Loucy (cell line): Measurements from ENCODE around the gene DHRS7B.
"Not testable (repeated sequence)": the region's sequence is repeated elsewhere in the genome, so short reads cannot be mapped to it uniquely, and the experiment has no call there.

ENCODE experiments used
- H2AFZ ChIP-seq: fragments of 200-600 bp; sonication (generic); 2 replicates; pipeline ENCODE4 v1.6.0; 2016; ENCODE audit warnings: antibody characterized with exemption, mild to moderate bottlenecking, low read length, moderate library complexity
- H3F3A ChIP-seq: fragments of 200-600 bp; 2 replicates; pipeline ENCODE4 v1.6.0; 2016; ENCODE audit warnings: antibody characterized with exemption, low read depth, mild to moderate bottlenecking
- H3K27me3 ChIP-seq: fragments of 200-600 bp; sonication (generic); 2 replicates; pipeline ENCODE4 v1.6.1; 2014; ENCODE audit warnings: low read length, mild to moderate bottlenecking; ENCODE audit not compliant: insufficient read depth, poor library complexity, severe bottlenecking
- H3K36me3 ChIP-seq: fragments of 200-600 bp; sonication (generic); 2 replicates; pipeline ENCODE4 v1.6.1; 2016; ENCODE audit warnings: low read length; ENCODE audit not compliant: insufficient read depth
- H3K4me1 ChIP-seq: fragments of 200-600 bp; sonication (generic); 2 replicates; pipeline ENCODE4 v1.5.1; 2014; ENCODE audit warnings: low read length, mild to moderate bottlenecking; ENCODE audit not compliant: insufficient read depth, poor library complexity, severe bottlenecking
- H3K4me2 ChIP-seq: fragments of 200-600 bp; sonication (generic); 2 replicates; pipeline ENCODE4 v1.6.0; 2014; ENCODE audit warnings: antibody characterized with exemption, low read length, low read depth, mild to moderate bottlenecking; ENCODE audit not compliant: poor library complexity, severe bottlenecking
- H3K4me3 ChIP-seq: fragments of 200-600 bp; sonication (generic); 2 replicates; pipeline ENCODE4 v1.5.1; 2014; ENCODE audit warnings: low read length, mild to moderate bottlenecking, mixed read lengths; ENCODE audit not compliant: poor library complexity, severe bottlenecking
- H3K79me2 ChIP-seq: fragments of 200-600 bp; sonication (generic); 2 replicates; pipeline ENCODE4 v1.6.1; 2014; ENCODE audit warnings: low read length; ENCODE audit not compliant: insufficient read depth
- H3K9ac ChIP-seq: fragments of 200-600 bp; sonication (generic); 2 replicates; pipeline ENCODE4 v1.6.0; 2014; ENCODE audit warnings: mild to moderate bottlenecking, low read depth, low read length, moderate library complexity; ENCODE audit not compliant: poor library complexity, severe bottlenecking
- H3K9me2 ChIP-seq: fragments of 200-600 bp; sonication (generic); replicated peaks from 2 replicates; pipeline ENCODE4 v1.6.1; 2016; ENCODE audit warnings: low read depth, low read length, mixed read lengths
- H3K9me3 ChIP-seq: fragments of 200-600 bp; sonication (generic); 2 replicates; pipeline ENCODE4 v1.6.1; 2014; ENCODE audit warnings: mild to moderate bottlenecking, antibody characterized with exemption, low read length, low read depth; ENCODE audit not compliant: insufficient read depth
- H4K20me1 ChIP-seq: fragments of 200-600 bp; sonication (generic); 2 replicates; pipeline ENCODE4 v1.6.0; 2014; ENCODE audit warnings: antibody characterized with exemption, low read length, mild to moderate bottlenecking; ENCODE audit not compliant: insufficient read depth, poor library complexity, severe bottlenecking
- CTCF ChIP-seq: fragments of 200-600 bp; sonication (generic); conservative IDR thresholded peaks from 2 replicates; pipeline ENCODE4 v1.5.1; 2014; ENCODE audit warnings: mild to moderate bottlenecking, antibody characterized with exemption, low read length
- EZH2phosphoT487 ChIP-seq: fragments of 200-600 bp; IDR thresholded peaks from 2 replicates; pipeline ENCODE4 v1.6.1; 2018; ENCODE audit warnings: antibody characterized with exemption, mild to moderate bottlenecking, moderate library complexity, borderline replicate concordance

The DHRS7B gene

GRCh38 chr17:21105064-21105894 is 21.5 kb upstream of the DHRS7B start:
- TF ChIP-seq CTCF = no peak
- TF ChIP-seq EZH2phosphoT487 = no peak
- no peaks in the 10 kb centered on the region for H4K20me1 ChIP-seq
- no peak overlapping the region for H3K4me3 ChIP-seq
- no peaks in the 10 kb centered on the region for H3K4me1 ChIP-seq
- H3K9ac ChIP-seq = no peak overlapping the region
- H3K4me2 ChIP-seq = no peak overlapping the region
- no peaks in the 10 kb centered on the region for H3F3A ChIP-seq
- no peaks in the 10 kb centered on the region for H3K9me3 ChIP-seq
- H3K27me3 ChIP-seq = no peaks in the 10 kb centered on the region
- no peak overlapping the region for H2AFZ ChIP-seq
- H3K9me2 ChIP-seq = no peaks in the 10 kb centered on the region
- H3K36me3 ChIP-seq = no peaks in the 10 kb centered on the region
- H3K79me2 ChIP-seq = no peaks in the 10 kb centered on the region

- Histone ChIP-seq H3F3A (no peaks in the 10 kb centered on the region), H4K20me1 (no peaks in the 10 kb centered on the region), H3K4me3 (no peak overlapping the region), H2AFZ (no peak overlapping the region), H3K4me1 (no peaks in the 10 kb centered on the region), H3K27me3 (no peaks in the 10 kb centered on the region), H3K9me2 (no peaks in the 10 kb centered on the region), H3K9me3 (no peaks in the 10 kb centered on the region), H3K9ac (no peak overlapping the region), H3K79me2 (no peaks in the 10 kb centered on the region), H3K36me3 (no peaks in the 10 kb centered on the region), H3K4me2 (no peak overlapping the region)
- TF ChIP-seq CTCF = no peak
- no peak for TF ChIP-seq EZH2phosphoT487
Measured at GRCh38 chr17:21106316-21106715, 20.4 kb upstream of the DHRS7B start.

GRCh38 chr17:21107067-21107650 is 19.6 kb upstream of the DHRS7B start:
- not testable (repeated sequence) for H3K9ac ChIP-seq, H3K4me3 ChIP-seq, H3K4me2 ChIP-seq, H3K79me2 ChIP-seq, H3K36me3 ChIP-seq, H3K4me1 ChIP-seq, H2AFZ ChIP-seq, H4K20me1 ChIP-seq, H3K9me2 ChIP-seq, H3K9me3 ChIP-seq, H3F3A ChIP-seq, H3K27me3 ChIP-seq

GRCh38 chr17:21108651-21109050 is 18.1 kb upstream of the DHRS7B start:
- no peaks in the 10 kb centered on the region for H3K4me1 ChIP-seq
- no peaks in the 10 kb centered on the region for H3F3A ChIP-seq
- no peak overlapping the region for H3K9ac ChIP-seq
- H3K9me3 ChIP-seq = no peaks in the 10 kb centered on the region
- TF ChIP-seq EZH2phosphoT487 = no peak
- no peak for TF ChIP-seq CTCF
- no peaks in the 10 kb centered on the region for H3K79me2 ChIP-seq
- no peaks in the 10 kb centered on the region for H3K9me2 ChIP-seq
- no peak overlapping the region for H3K4me3 ChIP-seq
- no peaks in the 10 kb centered on the region for H3K36me3 ChIP-seq
- H3K4me2 ChIP-seq = no peak overlapping the region
- no peaks in the 10 kb centered on the region for H4K20me1 ChIP-seq
- H2AFZ ChIP-seq = no peak overlapping the region
- no peaks in the 10 kb centered on the region for H3K27me3 ChIP-seq
